Upper lobe of left lung (tissue), 4 donors: ENCODE measurements around the gene APPBP2.

Source experiments
- EP300 ChIP-seq, 4 donors: sonication (generic); formaldehyde crosslinking; IDR thresholded peaks; one replicate each; pipeline ENCODE4 v1.5.1; 2017; ENCODE audit warnings: antibody characterized with exemption in 4 of 4, control low read depth in 2 of 4
- POLR2A ChIP-seq, 4 donors: fragments of 450-650 bp; IDR thresholded peaks; one replicate each; pipeline ENCODE4 v1.5.1; 2016 to 2017; ENCODE audit warnings: antibody characterized with exemption in 4 of 4, mild to moderate bottlenecking in 2 of 4
- POLR2AphosphoS5 ChIP-seq, 2 donors: sonication (generic); formaldehyde crosslinking; IDR thresholded peaks; one replicate each; pipeline ENCODE4 v1.5.1; 2017; ENCODE audit warnings: antibody characterized with exemption in 2 of 2
- TF ChIP-seq, protein P1 (sequence below), 6 experiments: fragments of 450-650 bp in 4 of 6; fragments of 200-600 bp in 2 of 6; sonication (generic) in 2 of 6; IDR thresholded peaks; one replicate each; pipeline ENCODE4 v1.5.1; 2016 to 2019; ENCODE audit warnings: antibody characterized with exemption in 6 of 6

DNA sequence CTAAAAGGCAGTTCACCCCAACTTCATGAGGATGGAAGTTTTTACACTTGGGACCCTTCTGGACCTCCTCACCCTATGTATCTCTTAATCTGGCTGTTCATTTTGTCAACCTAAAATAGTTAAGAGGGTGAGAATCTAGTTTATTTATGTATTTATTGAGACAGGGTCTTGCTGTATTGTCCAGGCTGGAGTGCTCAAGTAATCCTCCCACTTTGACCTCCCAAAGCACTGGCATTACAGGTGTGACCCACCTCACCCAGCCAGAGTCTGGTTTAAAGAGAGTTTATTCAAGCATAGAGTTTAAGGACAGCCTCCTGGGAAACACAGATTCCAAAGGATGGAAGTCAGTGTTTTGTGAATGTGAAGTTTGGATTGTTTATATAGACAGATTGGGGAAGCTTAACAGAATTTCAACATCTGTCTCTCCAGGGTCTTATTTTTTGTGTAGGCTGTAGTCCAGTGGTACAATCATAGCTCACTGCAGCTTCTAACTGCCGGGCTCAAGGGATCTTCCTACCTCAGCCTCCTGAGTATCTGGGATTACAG lies 8.0 kb upstream of the APPBP2 start:
- TF ChIP-seq POLR2A (IDR thresholded peaks at IDR 0.05) (no peak), POLR2AphosphoS5 (IDR thresholded peaks at IDR 0.05) (no peak), EP300 (IDR thresholded peaks at IDR 0.05) (no peak)
- TF ChIP-seq, protein P1, sequence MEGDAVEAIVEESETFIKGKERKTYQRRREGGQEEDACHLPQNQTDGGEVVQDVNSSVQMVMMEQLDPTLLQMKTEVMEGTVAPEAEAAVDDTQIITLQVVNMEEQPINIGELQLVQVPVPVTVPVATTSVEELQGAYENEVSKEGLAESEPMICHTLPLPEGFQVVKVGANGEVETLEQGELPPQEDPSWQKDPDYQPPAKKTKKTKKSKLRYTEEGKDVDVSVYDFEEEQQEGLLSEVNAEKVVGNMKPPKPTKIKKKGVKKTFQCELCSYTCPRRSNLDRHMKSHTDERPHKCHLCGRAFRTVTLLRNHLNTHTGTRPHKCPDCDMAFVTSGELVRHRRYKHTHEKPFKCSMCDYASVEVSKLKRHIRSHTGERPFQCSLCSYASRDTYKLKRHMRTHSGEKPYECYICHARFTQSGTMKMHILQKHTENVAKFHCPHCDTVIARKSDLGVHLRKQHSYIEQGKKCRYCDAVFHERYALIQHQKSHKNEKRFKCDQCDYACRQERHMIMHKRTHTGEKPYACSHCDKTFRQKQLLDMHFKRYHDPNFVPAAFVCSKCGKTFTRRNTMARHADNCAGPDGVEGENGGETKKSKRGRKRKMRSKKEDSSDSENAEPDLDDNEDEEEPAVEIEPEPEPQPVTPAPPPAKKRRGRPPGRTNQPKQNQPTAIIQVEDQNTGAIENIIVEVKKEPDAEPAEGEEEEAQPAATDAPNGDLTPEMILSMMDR (IDR thresholded peaks at IDR 0.05) = no peak
